HCT116 (cell line): Measurements from ENCODE around the gene SHH. TPM values are rescaled to one million over a fixed set of nuclear protein-coding genes. Genes with fewer than 3 reads are reported as not detected.

Source experiments
- ATAC-seq: fragments of 200-7000 bp; cut with Tn5 transposase; 2 replicates; pipeline ENCODE4 v1.9.1; 2020; ENCODE audit warnings: mild to moderate bottlenecking, moderate library complexity
- BruUV-seq: library from RNA; stranded (reverse); fragments of 400-500 nt; replicated peaks from 2 replicates; lab custom pipeline; 2021; lab: Mats Ljungman, UMichigan
- CTCF ChIA-PET: fragments of 300-600 bp; sonication (Branson Sonifier 250); formaldehyde crosslinking; loops from one replicate; lab custom pipeline; 2021; ENCODE audit warnings: antibody characterized with exemption; lab: Charles Lee
- POLR2A ChIA-PET: fragments of 300-600, 350-600 bp; sonication (Branson Sonifier 250); formaldehyde crosslinking; loops from one replicate; lab custom pipeline; 2021; ENCODE audit warnings: antibody characterized with exemption; lab: Charles Lee
- RAD21 ChIA-PET, 2 experiments: fragments of 300-600 bp; sonication (Branson Sonifier 250); formaldehyde crosslinking; loops; one replicate each; lab custom pipeline; 2023; ENCODE audit warnings: low total read pairs in 2 of 2; ENCODE audit not compliant: uncharacterized antibody in 2 of 2, unreplicated experiment in 2 of 2, low non-redundant PET in 1 of 2; lab: Charles Lee
- DNase-seq: peaks from one replicate; pipeline ENCODE4 v3.0.0-alpha.2; 2010; ENCODE audit warnings: low read depth, low spot score
- H2AFZ ChIP-seq: fragments of 200-600 bp; shearing (Covaris generic), sonication (generic); 2 replicates; pipeline ENCODE4 v1.6.1; 2017; ENCODE audit warnings: low read depth, mixed run types, mixed read lengths, antibody characterized with exemption, low read length; ENCODE audit not compliant: poor library complexity, severe bottlenecking
- H3K27ac ChIP-seq: 2 replicates; pipeline ENCODE4 v1.5.1; 2012; ENCODE audit warnings: low read depth, low read length
- H3K27me3 ChIP-seq: fragments of 200-600 bp; sonication (generic); 2 replicates; pipeline ENCODE4 v1.6.1; 2016; ENCODE audit warnings: mixed run types, low read length, mixed read lengths; ENCODE audit not compliant: insufficient read depth
- H3K36me3 ChIP-seq, 2 experiments: fragments of 200-500 bp in 1 of 2; fragments of 200-600 bp in 1 of 2; sonication (Bioruptor generic) in 1 of 2; sonication (generic) in 1 of 2; 2 replicates each; pipeline versions ENCODE4 v1.5.1 to v1.6.1; 2014 to 2016; ENCODE audit warnings: low read length in 2 of 2, inconsistent platforms in 1 of 2, mixed read lengths in 1 of 2, mixed run types in 1 of 2; ENCODE audit not compliant: insufficient read depth in 2 of 2, control insufficient read depth in 1 of 2
- H3K4me1 ChIP-seq, 2 experiments: fragments of 200-600 bp in 1 of 2; sonication (generic) in 1 of 2; 2 replicates each; pipeline versions ENCODE4 v1.5.1 to v1.6.1; 2012 to 2017; ENCODE audit warnings: low read length in 2 of 2, inconsistent platforms in 1 of 2, mild to moderate bottlenecking in 1 of 2, mixed read lengths in 1 of 2, mixed run types in 1 of 2, moderate library complexity in 1 of 2; ENCODE audit not compliant: insufficient read depth in 2 of 2, control insufficient read depth in 1 of 2
- H3K4me2 ChIP-seq: fragments of 200-600 bp; sonication (generic); 2 replicates; pipeline ENCODE4 v1.6.1; 2017; ENCODE audit warnings: mixed run types, low read length, mixed read lengths
- H3K4me3 ChIP-seq, 2 experiments: fragments of 200-600 bp in 1 of 2; sonication (generic) in 1 of 2; replicated peaks in 1 of 2; 2 replicates each; pipeline ENCODE4 v1.5.1; 2011 to 2016; ENCODE audit warnings: low read length in 2 of 2, control low read depth in 1 of 2, low read depth in 1 of 2, mild to moderate bottlenecking in 1 of 2, mixed read lengths in 1 of 2, mixed run types in 1 of 2
- H3K79me2 ChIP-seq: fragments of 200-600 bp; sonication (generic); 2 replicates; pipeline ENCODE4 v1.6.1; 2017; ENCODE audit warnings: mild to moderate bottlenecking, mixed run types, low read length, moderate library complexity, mixed read lengths; ENCODE audit not compliant: insufficient read depth
- H3K9ac ChIP-seq: fragments of 200-600 bp; sonication (generic); 2 replicates; pipeline ENCODE4 v1.6.1; 2016; ENCODE audit warnings: low read length, mixed read lengths
- H3K9me2 ChIP-seq: fragments of 200-600 bp; sonication (generic), shearing (Covaris generic); 2 replicates; pipeline ENCODE4 v1.6.1; 2017; ENCODE audit warnings: mixed run types, mild to moderate bottlenecking, moderate library complexity; ENCODE audit not compliant: insufficient read depth
- H3K9me3 ChIP-seq, 2 experiments: fragments of 200-500 bp in 1 of 2; fragments of 200-600 bp in 1 of 2; sonication (Bioruptor generic) in 1 of 2; sonication (generic) in 1 of 2; 2 replicates each; pipeline ENCODE4 v1.6.1; 2014 to 2017; ENCODE audit warnings: low read length in 2 of 2, mixed read lengths in 2 of 2, inconsistent platforms in 1 of 2, low read depth in 1 of 2, mild to moderate bottlenecking in 1 of 2, mixed run types in 1 of 2, moderate library complexity in 1 of 2; ENCODE audit not compliant: control insufficient read depth in 1 of 2, insufficient read depth in 1 of 2
- H4K20me1 ChIP-seq: fragments of 200-600 bp; sonication (generic), shearing (Covaris generic); 2 replicates; pipeline ENCODE4 v1.6.1; 2017; ENCODE audit warnings: mixed run types, mild to moderate bottlenecking, moderate library complexity; ENCODE audit not compliant: insufficient read depth
- ATF3 ChIP-seq: IDR thresholded peaks from 2 replicates; pipeline ENCODE4 v1.6.1; 2012
- CBX3 ChIP-seq: IDR thresholded peaks from 2 replicates; pipeline ENCODE4 v1.6.1; 2012; ENCODE audit warnings: low read depth
- CEBPB ChIP-seq: IDR thresholded peaks from 2 replicates; pipeline ENCODE4 v1.6.1; 2012; ENCODE audit warnings: low read depth
- CTCF ChIP-seq, 3 experiments: fragments of 200-600 bp in 1 of 3; sonication (generic) in 1 of 3; IDR thresholded peaks in 2 of 3; conservative IDR thresholded peaks in 1 of 3; 2 replicates each; pipeline ENCODE4 v1.5.1; 2012 to 2017; ENCODE audit warnings: low read depth in 2 of 3, low read length in 2 of 3, antibody characterized with exemption in 1 of 3, borderline replicate concordance in 1 of 3, control low read depth in 1 of 3, mild to moderate bottlenecking in 1 of 3, mixed read lengths in 1 of 3, mixed run types in 1 of 3, moderate library complexity in 1 of 3; ENCODE audit not compliant: insufficient read depth in 1 of 3
- EGR1 ChIP-seq: IDR thresholded peaks from 2 replicates; pipeline ENCODE4 v1.6.1; 2012; ENCODE audit warnings: low read depth
- ELF1 ChIP-seq: IDR thresholded peaks from 2 replicates; pipeline ENCODE4 v1.6.1; 2012; ENCODE audit warnings: low read depth, borderline replicate concordance
- EZH2 ChIP-seq: fragments of 200-600 bp; sonication (generic); IDR thresholded peaks from 2 replicates; pipeline ENCODE4 v1.6.1; 2017; ENCODE audit warnings: antibody characterized with exemption, mixed run types
- EZH2phosphoT487 ChIP-seq: fragments of 200-600 bp; IDR thresholded peaks from 2 replicates; pipeline ENCODE4 v1.6.1; 2018; ENCODE audit warnings: antibody characterized with exemption, borderline replicate concordance
- FOSL1 ChIP-seq: IDR thresholded peaks from 2 replicates; pipeline ENCODE4 v1.6.1; 2012; ENCODE audit warnings: low read depth
- JUND ChIP-seq: IDR thresholded peaks from 2 replicates; pipeline ENCODE4 v1.6.1; 2012
- POLR2AphosphoS5 ChIP-seq: IDR thresholded peaks from 2 replicates; pipeline ENCODE4 v1.6.1; 2011; ENCODE audit warnings: mild to moderate bottlenecking, low read depth, low read length, moderate library complexity
- SIN3A ChIP-seq: IDR thresholded peaks from 2 replicates; pipeline ENCODE4 v1.6.1; 2012; ENCODE audit warnings: low read depth
- YY1 ChIP-seq: IDR thresholded peaks from 2 replicates; pipeline ENCODE4 v1.6.1; 2011; ENCODE audit warnings: low read length, low read depth, moderate library complexity, mild to moderate bottlenecking; ENCODE audit not compliant: insufficient replicate concordance; ENCODE audit errors: extremely low read depth
- ZFX ChIP-seq: fragments of 450-650 bp; IDR thresholded peaks from 2 replicates; pipeline ENCODE4 v1.6.1; 2017
- intact Hi-C: fragments of 100-400 bp; cut with micrococcal nuclease; formaldehyde crosslinking; loops from 2 replicates; pipeline ENCODE4 v1.10.0; 2022
- total RNA-seq: library from RNA; stranded (reverse); gene quantifications from one replicate; pipeline ENCODE4 v1.2.1, GENCODE V29; 2021; ENCODE audit not compliant: unreplicated experiment
- TF ChIP-seq, protein P1 (sequence below): IDR thresholded peaks from 2 replicates; pipeline ENCODE4 v1.6.1; 2012; ENCODE audit warnings: low read depth
- TF ChIP-seq, protein P2 (sequence below): IDR thresholded peaks from 2 replicates; pipeline ENCODE4 v1.6.1; 2012

The SHH gene
- total RNA-seq, 1 experiment from 2014 or later = 0.32 TPM

GRCh38 chr7:155769701-155770100, 42.6 kb downstream of the SHH start (continued):
- TF ChIP-seq, protein P1, sequence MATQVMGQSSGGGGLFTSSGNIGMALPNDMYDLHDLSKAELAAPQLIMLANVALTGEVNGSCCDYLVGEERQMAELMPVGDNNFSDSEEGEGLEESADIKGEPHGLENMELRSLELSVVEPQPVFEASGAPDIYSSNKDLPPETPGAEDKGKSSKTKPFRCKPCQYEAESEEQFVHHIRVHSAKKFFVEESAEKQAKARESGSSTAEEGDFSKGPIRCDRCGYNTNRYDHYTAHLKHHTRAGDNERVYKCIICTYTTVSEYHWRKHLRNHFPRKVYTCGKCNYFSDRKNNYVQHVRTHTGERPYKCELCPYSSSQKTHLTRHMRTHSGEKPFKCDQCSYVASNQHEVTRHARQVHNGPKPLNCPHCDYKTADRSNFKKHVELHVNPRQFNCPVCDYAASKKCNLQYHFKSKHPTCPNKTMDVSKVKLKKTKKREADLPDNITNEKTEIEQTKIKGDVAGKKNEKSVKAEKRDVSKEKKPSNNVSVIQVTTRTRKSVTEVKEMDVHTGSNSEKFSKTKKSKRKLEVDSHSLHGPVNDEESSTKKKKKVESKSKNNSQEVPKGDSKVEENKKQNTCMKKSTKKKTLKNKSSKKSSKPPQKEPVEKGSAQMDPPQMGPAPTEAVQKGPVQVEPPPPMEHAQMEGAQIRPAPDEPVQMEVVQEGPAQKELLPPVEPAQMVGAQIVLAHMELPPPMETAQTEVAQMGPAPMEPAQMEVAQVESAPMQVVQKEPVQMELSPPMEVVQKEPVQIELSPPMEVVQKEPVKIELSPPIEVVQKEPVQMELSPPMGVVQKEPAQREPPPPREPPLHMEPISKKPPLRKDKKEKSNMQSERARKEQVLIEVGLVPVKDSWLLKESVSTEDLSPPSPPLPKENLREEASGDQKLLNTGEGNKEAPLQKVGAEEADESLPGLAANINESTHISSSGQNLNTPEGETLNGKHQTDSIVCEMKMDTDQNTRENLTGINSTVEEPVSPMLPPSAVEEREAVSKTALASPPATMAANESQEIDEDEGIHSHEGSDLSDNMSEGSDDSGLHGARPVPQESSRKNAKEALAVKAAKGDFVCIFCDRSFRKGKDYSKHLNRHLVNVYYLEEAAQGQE = no peak
- TF ChIP-seq, protein P2, sequence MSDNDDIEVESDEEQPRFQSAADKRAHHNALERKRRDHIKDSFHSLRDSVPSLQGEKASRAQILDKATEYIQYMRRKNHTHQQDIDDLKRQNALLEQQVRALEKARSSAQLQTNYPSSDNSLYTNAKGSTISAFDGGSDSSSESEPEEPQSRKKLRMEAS = no peak
- no peak for TF ChIP-seq CTCF (IDR thresholded peaks at IDR 0.05 in 2 of 3, conservative IDR thresholded peaks at IDR 0.05 in 1 of 3; ENCODE audit: borderline replicate concordance in 1 of 3, insufficient read depth in 1 of 3, low read depth in 2 of 3, low read length in 2 of 3)

DNA sequence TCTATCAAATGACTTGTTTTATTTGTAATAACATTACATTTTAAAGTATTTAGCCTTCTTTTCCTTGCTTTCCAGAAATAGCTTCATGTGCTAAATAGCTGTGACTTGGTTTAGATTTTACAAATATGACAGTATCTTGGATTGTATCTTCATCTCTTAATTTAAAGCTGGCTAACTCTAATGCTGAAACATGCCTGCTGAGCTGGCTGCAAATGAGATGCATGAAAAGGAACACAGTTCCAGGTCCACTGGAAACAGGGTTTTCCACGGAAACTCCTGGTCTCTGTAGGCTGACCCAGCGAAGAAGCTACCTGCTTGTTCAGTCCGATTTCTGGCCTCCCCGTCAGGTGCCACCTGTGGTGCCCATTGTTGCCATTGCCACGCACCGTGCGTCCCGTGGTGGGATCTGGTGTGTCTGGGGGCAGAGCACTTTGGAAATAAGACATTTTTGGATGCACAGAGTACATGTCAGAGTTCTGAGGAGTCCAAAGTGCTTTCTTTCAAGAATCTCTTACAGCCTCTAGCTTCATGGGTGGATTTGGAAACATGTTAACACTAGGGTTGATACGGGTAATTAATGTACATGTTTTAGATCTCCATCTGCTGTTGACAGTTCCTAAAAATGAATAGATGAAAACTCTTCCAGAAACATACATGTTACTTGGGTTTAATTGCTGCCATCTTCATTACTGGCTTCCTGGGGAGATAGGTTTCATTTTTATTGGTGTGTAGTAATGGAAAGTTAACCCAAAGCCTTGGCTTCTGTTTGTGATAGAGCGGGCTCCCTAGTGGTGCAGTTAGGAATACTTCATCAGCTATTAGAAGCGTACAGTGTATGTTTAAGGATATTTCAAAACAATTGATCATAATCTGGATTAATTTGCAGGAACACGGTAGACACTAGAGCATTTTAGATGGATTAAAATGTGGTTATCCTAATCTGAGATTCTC, 45.0 kb downstream of the SHH start:
- DNase-seq (no peak), ATAC-seq (peak; percentile 39; the same call in 1 of the 2 replicates)
- H3K9me3 ChIP-seq = no peaks in the 10 kb centered on the region
- CTCF ChIA-PET = interaction anchor here (0.9 to 3.9 kb wide), 6 partner anchors 169 to 840 kb away, joined by 3 to 55 read pairs (median 6); no protein-coding TSS in a partner anchor
- H2AFZ ChIP-seq = no peak overlapping the region
- POLR2A ChIA-PET = no interaction called here
- H3K27me3 ChIP-seq = no peaks in the 10 kb centered on the region
- no peak overlapping the region for H3K27ac ChIP-seq
- H4K20me1 ChIP-seq = peaks cover 5% of the 10 kb centered on the region; the same call in 1 of the 2 replicates
- RAD21 ChIA-PET = interaction anchor here (1.1 to 3.1 kb wide), 2 partner anchors 168 to 169 kb away, joined by 5 to 13 read pairs; no protein-coding TSS in a partner anchor
- H3K79me2 ChIP-seq = peaks cover 9% of the 10 kb centered on the region
- H3K36me3 ChIP-seq = peaks cover 11 to 27% of the 10 kb centered on the region in 2 experiments
- no peaks in the 10 kb centered on the region for H3K4me1 ChIP-seq
- H3K9me2 ChIP-seq = no peaks in the 10 kb centered on the region
- H3K4me3 ChIP-seq = no peak overlapping the region
- intact Hi-C loops = loop anchor here (2.0 to 5.0 kb wide), 2 partner anchors 840 to 855 kb away; no protein-coding TSS in a partner anchor
- H3K9ac ChIP-seq = no peak overlapping the region
- H3K4me2 ChIP-seq = no peak overlapping the region
- BruUV-seq = no TSS peak
- no peak for TF ChIP-seq CBX3
- TF ChIP-seq YY1 = no peak
- no peak for TF ChIP-seq EGR1
- no peak for TF ChIP-seq EZH2phosphoT487
- TF ChIP-seq CEBPB = no peak
- TF ChIP-seq, protein P2 = no peak
- no peak for TF ChIP-seq ATF3
- TF ChIP-seq EZH2 = no peak
- TF ChIP-seq ELF1 = no peak
- TF ChIP-seq ZFX = no peak
- no peak for TF ChIP-seq FOSL1
- no peak for TF ChIP-seq SIN3A
- TF ChIP-seq JUND = no peak
- TF ChIP-seq POLR2AphosphoS5 = no peak
